AG04449 (cell line): Measurements from ENCODE around the gene NSUN3.

Experiments
- CTCF ChIA-PET: fragments of 350-600 bp; formaldehyde crosslinking; extraction: SDS; loops from one replicate; lab custom pipeline; 2021; ENCODE audit warnings: antibody characterized with exemption; lab: Yijun Ruan, JAX
- POLR2A ChIA-PET: fragments of 400-600, 350-600 bp; formaldehyde crosslinking; extraction: SDS; loops from one replicate; lab custom pipeline; 2020; ENCODE audit warnings: antibody characterized with exemption, inconsistent platforms; lab: Yijun Ruan, JAX
- DNase-seq: peaks from one replicate; pipeline ENCODE4 v3.0.0-alpha.2; 2010; ENCODE audit warnings: low read depth, low spot score
- H3K4me3 ChIP-seq: 2 replicates; pipeline ENCODE4 v1.5.1; 2011; ENCODE audit warnings: low read depth, mild to moderate bottlenecking, control low read depth, low read length
- CTCF ChIP-seq: IDR thresholded peaks from one replicate; pipeline ENCODE4 v1.5.1; 2011; ENCODE audit warnings: mild to moderate bottlenecking, moderate library complexity, low read length, control low read depth, inconsistent platforms; ENCODE audit not compliant: insufficient read depth; ENCODE audit errors: missing control alignments

The NSUN3 gene

GRCh38 chr3:94127115-94127514, 64.3 kb downstream of the NSUN3 start:
- ChIA-PET CTCF (no interaction called here), POLR2A (no interaction called here)
- DNase-seq, result no peak
- TF ChIP-seq CTCF, result no peak
- H3K4me3 ChIP-seq, result no peak overlapping the region

GRCh38 chr3:94130690-94131089, 67.8 kb downstream of the NSUN3 start:
- ChIA-PET POLR2A (interaction anchor here (0.7 kb wide), 1 partner anchor 136 kb away, joined by 3 read pairs; no protein-coding TSS in a partner anchor), CTCF (interaction anchor here (1.4 kb wide), 1 partner anchor 15 kb away, joined by 6 read pairs; no protein-coding TSS in a partner anchor)
- no peak for DNase-seq
- no peak for TF ChIP-seq CTCF
- H3K4me3 ChIP-seq, result no peak overlapping the region

GRCh38 chr3:94132777-94133176, 69.9 kb downstream of the NSUN3 start:
- CTCF ChIA-PET, result interaction anchor here (1.4 kb wide), 1 partner anchor 101 kb away, joined by 3 read pairs; no protein-coding TSS in a partner anchor
- no peak for TF ChIP-seq CTCF
- POLR2A ChIA-PET, result no interaction called here
- H3K4me3 ChIP-seq, result no peak overlapping the region
- no peak for DNase-seq

- no peak overlapping the region for H3K4me3 ChIP-seq
- no peak for TF ChIP-seq CTCF
- DNase-seq, result no peak
- ChIA-PET POLR2A (no interaction called here), CTCF (interaction anchor here (1.3 kb wide), 1 partner anchor 66 kb away, joined by 3 read pairs; no protein-coding TSS in a partner anchor)
These were observed 73.3 kb downstream of the NSUN3 start for GRCh38 chr3:94136133-94136532.

- POLR2A ChIA-PET, result no interaction called here
- no peak for DNase-seq
- TF ChIP-seq CTCF, result no peak
- H3K4me3 ChIP-seq, result no peak overlapping the region
- CTCF ChIA-PET, result interaction anchor here (1.3 kb wide), 1 partner anchor 68 kb away, joined by 3 read pairs; no protein-coding TSS in a partner anchor
These were observed 74.5 kb downstream of the NSUN3 start for GRCh38 chr3:94137377-94137776.

- H3K4me3 ChIP-seq, result no peak overlapping the region
- no peak for DNase-seq
- POLR2A ChIA-PET, result no interaction called here
- TF ChIP-seq CTCF, result no peak
- CTCF ChIA-PET, result no interaction called here
These were observed 83.6 kb downstream of the NSUN3 start for GRCh38 chr3:94146455-94146854.
